GM19455 (cell line): ENCODE results near the gene UBAC2.

Experiments
- ATAC-seq: cut with Tn5 transposase; IDR thresholded peaks from one replicate; pipeline ENCODE4 v1.9.1; 2021; ENCODE audit not compliant: unreplicated experiment

UBAC2 gene

DNA sequence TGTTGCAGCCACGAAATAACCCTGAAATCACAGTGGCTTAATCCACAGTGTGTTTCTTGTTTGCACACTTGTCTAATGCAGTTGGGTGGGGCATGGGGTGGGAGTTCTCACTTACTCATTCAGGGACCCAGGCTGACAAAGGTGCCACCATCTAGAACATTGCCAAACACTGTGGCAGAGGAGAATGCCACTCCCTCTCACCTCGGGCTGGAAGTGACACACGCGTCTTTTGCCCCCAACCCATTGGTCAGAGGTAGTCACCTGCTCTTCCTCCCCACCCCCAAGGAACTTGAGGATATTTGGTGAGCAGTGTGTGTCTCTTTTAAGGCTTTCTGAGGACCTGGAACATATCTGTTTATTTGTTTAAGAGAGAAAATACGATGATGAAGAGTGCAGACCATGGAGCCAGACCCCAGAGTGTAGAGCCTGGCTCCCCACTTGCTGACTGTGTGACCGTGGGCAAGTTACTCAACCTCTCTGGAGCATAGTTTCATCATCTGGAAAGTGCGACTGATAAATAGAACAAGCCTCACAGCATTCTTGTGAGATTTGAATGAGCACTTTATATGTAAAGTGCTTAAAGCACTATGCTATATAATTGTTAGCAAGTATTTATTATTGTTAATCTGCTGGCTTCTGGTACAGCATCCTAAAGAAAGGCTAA is 89.2 kb downstream of the UBAC2 start:
- ATAC-seq, result no peak

DNA sequence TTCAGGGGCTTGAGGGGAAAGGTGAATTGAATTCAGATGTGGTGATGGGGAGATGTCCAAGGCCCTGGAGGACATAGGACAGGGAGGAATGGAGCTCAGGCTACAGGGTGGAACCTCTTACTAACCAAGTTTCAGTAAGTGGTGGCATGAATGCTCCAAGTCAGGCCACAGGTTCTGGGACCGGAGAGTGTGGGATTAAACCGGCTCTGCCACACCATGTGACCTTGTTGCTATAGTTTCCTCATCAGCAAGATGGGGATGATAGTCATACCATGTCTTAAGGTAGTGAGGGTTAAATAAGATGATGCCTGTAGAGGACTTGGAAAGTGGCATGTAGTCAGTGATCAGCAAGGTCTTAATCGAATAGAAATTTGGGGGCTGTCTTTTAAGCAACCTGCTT is 90.2 kb downstream of the UBAC2 start:
- no peak for ATAC-seq

- no peak for ATAC-seq
These were observed 92.5 kb downstream of the UBAC2 start for GRCh38 chr13:99293178-99293577.

DNA sequence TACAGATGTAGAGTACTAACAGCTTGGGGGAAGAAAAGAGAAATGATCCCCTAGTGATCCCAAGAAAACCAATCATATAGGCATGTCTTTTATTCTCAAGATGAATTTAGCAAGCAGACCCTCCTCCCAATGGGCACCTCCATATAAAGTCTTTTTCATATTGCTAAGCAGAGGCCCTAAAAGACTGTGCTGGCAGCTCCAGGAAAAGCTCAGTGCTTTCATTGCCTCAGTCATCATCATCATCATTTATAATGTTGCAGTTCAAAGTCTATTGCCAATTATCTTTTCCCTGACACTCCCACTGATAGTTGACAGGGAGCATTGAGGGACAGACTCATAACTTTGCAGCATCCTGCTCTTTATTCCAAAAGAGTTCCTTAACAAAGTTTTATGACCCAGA is 93.5 kb downstream of the UBAC2 start:
- no peak for ATAC-seq

DNA sequence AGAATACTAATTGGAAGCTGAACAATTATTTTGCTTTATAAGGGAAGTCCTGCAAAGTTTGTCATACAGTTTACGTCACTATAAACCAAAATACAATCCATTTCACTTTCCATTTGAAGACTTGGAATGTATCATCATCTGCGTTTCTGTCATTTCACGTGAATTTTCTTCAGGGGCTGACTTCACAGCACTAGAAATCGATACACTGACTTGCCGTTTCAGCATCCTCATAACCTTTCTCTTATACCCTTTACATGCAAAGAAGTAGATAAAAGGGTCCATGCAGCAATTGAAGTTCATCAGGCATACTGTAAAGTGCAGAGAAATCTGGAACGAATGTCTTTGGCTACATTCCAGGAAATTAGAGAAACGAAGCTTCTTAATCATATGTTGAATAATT is 94.3 kb downstream of the UBAC2 start:
- ATAC-seq, result no peak

DNA sequence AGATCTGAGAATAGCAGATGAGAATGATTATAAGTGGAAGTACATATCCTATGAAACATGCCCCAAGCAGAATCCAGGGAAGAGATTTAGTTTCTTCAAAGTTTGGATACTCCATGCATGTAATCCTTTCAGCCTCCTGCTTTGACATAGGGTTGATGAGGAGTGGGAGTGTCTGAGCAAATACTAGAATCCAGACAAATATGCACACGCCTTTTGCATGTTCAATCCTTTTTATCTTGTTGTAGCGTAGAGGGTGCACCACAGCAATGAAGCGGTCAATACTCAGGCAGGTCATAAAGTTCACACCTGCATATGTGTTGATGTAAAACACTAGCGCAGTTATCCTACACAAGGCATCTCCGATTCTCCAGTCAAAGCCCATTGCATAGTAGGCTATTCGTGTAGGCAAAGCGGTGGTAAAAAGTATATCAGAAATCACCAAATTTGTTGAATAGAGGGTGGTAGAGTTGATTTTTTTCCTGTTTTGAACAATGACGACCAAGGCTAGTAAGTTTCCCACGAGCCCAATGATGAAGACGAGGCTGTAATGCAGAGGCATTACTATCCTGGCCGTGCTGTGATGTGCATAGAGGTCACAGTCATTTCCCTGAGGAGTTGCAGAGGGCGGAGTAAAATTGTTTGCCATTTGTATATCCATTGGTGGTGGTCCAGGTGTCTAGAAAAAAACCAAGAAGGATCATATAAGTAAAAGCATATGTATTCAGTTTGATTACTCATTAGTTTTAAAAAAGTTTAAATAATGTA is 95.0 kb downstream of the UBAC2 start:
- ATAC-seq, result no peak

GRCh38 chr13:99296398-99296797 is 95.7 kb downstream of the UBAC2 start:
- ATAC-seq, result no peak

GRCh38 chr13:99297331-99297730 is 96.7 kb downstream of the UBAC2 start:
- no peak for ATAC-seq

DNA sequence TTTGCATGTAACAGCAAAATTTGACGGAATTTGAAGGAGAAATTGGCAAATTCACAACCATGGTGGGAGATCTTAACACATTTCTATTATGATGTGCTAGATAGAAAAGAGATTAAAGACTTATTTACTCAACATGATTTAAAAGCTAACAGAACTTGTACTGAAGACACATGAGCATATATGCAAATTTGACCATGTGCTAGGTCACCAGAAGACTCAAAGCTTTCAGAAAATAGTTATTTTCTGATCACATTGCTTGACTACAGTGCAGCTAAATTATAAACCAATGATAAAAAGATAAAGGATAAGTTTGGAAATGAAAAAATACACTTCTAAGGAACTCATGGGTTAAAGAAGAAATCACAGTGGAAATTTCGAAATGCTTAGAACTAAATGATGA is 97.4 kb downstream of the UBAC2 start:
- no peak for ATAC-seq

- ATAC-seq, result no peak
These were observed 98.7 kb downstream of the UBAC2 start for GRCh38 chr13:99299256-99299919.

DNA sequence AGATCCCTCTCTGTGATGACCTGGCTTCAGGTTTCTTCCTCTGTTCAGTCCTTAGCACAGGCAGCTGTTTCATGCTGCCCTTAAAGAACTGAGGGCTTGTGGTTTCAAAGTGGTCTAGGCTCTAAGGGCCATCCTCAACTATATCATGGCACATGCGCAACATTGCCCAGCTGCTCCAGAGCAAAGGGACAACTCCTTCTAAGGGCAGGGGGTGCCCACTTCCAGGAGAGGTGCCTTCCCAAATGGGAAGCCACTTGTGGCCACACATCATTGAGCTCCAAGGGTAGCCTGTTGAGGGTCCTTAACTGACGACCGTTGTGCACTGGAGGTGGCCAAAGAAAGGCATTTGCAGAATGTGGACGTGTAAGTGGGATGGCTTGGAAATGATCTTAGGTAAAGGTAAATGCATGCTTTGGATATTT is 99.3 kb downstream of the UBAC2 start:
- ATAC-seq, result no peak

DNA sequence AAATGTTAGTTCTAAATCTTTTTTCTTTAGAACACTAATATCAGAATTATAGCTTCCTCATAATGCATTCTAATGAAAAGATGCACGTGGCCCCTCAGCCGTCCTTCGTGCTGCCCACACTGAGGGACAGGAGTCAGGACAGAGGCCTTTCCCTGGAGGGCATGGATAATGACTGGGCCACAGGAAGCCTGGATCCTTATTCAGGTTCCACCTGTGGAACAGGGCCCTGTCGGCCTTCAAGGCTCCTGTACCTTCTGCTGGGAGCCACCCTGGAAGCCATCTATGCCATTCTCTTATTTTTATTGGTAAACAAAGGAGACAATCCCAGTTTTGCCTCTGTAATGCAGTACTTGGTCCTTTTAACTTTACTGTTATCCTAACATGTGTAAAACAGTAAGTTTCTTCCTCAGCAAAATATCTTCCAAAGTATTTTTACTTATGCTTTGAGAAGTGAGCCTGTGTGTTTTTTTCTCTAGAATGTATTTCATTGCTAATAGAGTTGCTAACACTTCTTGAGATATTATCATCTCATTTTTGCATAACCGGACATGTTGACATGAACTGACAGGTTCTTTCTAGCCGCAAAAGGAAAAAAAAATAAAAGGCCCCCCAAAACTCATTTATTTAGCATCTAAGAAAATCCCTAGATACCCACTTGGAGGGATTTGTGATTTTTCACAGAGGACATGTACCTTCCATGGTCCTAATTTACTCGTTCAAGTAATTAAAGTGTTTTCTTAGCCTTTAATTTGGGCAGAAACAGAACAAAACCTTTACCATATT is 100.6 kb downstream of the UBAC2 start:
- ATAC-seq, result no peak

DNA sequence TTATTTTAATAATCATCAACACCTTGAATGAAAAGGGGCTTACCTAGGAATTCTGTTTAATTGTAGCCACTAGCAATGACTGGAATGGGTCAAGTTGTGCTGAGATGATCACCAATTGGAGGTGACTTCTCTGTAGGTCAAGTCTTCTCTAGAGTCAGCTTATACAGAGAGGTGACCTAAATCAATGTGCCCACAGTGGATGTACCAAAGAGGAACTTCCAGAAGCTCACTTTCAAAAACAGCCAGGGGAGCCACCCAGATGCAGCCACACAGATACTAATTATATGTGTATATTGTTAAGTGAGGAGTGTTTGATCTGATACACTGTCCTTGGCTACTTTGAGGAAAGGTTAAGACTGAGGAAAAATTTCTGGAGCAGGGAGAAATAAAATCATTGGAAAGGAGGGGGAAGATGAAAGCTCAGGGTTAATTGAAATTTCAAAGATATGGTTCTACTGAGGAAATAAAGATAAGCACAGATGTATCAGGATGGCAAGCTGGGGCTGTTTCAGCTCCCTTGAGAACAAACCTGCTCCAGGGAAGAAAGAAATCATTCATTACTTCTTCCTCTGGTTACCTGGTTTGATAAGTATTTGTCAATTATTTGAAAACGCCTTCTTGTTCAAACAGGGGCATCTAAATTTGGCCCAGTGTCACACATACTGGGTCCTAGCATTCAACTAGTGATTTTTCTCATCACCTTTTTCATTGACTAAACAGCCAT is 101.4 kb downstream of the UBAC2 start:
- no peak for ATAC-seq

DNA sequence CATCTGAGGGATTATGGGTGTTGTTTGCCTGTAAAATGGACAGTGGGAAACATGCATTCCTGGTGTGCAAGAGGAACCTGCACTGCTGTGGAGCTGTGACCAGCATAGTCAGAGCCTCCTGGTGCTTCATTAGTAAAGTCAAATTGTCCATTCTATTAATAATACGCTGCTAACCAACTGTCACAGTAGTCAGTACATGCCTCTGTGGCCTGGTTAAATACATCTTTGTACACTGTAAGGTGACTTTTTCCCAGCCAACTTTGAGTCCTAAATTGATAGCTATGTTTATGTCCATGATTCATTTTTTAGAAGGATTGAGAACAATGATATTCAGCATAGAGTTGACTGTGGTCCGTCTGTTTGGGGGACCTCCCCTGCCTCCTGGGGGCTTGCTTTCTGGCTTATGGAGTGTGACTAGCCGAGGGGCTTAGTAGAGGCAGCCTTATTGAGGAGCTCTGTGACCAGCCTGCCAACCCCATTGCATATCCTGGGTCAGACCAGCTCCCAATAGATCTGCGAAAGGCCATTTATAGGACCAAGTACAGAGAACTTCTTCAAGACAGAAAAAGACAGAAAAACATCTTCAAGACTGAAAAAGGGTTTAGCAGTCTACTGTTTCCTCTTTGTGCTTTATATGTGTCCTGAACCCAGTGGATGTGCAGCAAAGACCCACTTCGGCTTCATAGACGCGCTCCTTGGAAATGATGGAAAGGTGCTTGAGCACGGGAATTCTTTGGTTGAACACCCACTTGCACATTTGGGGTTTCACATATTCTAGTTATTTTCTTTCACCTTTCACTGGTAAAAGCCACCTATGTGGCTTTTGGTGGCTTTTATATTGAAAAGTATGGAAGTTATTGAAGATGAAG is 102.2 kb downstream of the UBAC2 start:
- no peak for ATAC-seq

DNA sequence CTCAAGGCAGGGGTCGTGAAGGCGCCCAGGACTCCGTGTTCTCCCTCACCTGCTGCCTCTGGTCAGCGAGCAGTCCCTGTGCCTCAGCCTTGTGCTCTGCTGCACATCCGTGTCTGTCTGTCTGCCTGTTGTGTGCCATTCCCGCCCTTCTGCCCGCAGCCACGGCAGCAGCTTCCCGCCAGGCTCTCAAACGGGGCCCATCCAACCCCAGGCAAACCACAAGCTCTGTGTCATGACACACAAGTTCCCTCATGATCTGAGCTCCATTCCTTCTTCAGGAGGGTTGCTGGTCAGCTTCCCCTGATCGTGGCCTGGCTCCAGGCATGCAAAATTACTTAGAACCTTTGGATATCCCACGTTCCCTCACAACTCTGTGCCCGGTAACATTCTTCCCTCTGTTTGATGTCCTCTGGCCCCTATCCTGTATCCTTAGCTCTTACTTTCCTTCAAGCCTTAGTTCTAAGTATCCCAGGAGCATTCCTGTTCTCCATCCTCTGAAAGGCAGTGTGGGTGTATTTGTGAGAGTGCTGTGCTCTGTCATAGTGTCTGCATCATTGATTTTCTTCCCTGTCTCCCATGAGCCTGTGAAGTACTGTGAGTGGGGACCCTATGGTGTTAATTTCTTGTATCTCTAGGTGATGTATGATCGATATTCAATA is 103.3 kb downstream of the UBAC2 start:
- ATAC-seq, result no peak

DNA sequence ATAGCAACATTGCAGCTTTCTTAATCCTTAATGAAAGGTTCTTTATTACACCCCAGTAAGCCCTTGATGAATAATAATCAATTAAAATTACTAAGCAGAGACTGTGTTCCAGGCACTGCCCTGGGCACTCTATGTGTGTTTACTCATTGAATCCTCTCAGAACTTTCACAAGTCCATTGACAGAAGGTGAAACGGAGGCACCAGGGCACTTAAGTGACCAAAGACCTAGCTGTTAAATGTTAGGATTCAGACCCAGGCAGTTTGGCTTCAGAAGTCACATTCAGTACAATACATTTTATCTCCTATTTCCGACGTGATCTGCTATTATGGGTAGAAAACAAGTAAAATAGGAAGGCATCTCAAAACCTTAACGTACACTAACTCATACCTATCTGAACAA is 103.9 kb downstream of the UBAC2 start:
- ATAC-seq, result no peak

- no peak for ATAC-seq
These were observed 104.5 kb downstream of the UBAC2 start for GRCh38 chr13:99305158-99305557.

- no peak for ATAC-seq
These were observed 104.9 kb downstream of the UBAC2 start for GRCh38 chr13:99305566-99305965.

DNA sequence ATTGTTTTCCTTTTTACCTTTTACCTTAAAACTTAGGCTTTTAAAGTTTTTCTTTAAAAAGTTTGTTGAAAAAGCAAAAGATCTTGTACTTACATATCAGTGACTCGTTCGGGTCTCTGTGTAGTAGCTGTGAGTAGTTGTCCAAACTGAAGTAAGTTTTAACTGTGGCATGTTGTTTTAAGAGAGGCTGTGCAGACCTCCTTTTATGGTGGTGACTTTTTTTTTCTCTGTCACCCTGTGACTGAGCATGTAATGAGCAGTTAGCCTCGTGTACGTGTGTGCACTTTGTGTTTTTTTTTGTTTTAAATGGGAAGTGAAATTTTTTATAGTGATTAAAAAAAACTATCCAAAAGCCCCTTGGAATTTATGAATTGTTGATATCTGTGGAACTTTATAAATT is 106.6 kb downstream of the UBAC2 start, which contains the start of gene GPR183:
GPR183 (minus strand) TSS at position 153 of the 400 bp plus-strand sequence. CDS start 11,254 bp downstream, outside the sequence.
- peak; percentile 52 for ATAC-seq
